Transverse colon (tissue), 4 donors: ENCODE results near the gene SLC35B2. TPM values are rescaled to one million over a fixed set of nuclear protein-coding genes. Genes with fewer than 3 reads are reported as not detected.

ENCODE experiments used
- DNase-seq: peaks from one replicate; pipeline ENCODE4 v3.0.0-alpha.2; 2019
- H3K27ac ChIP-seq, 4 donors: fragments of 200-600 bp; sonication (generic); 2 replicates each; pipeline ENCODE4 v1.5.1; 2016 to 2018; ENCODE audit warnings: inconsistent platforms in 4 of 4
- H3K27me3 ChIP-seq: fragments of 200-600 bp; sonication (generic); 2 replicates; pipeline ENCODE4 v1.5.1; 2017; ENCODE audit warnings: inconsistent platforms
- H3K36me3 ChIP-seq, 4 donors: fragments of 200-600 bp; sonication (generic); 2 replicates each; pipeline ENCODE4 v1.5.1; 2017 to 2019; ENCODE audit warnings: inconsistent platforms in 4 of 4
- H3K4me1 ChIP-seq, 4 donors: fragments of 200-600 bp; sonication (generic); 2 replicates each; pipeline ENCODE4 v1.5.1; 2017 to 2020; ENCODE audit warnings: inconsistent platforms in 4 of 4
- H3K4me3 ChIP-seq, 4 donors: fragments of 200-600 bp; sonication (generic); 1 replicate in 1 of 4; 2 replicates in 3 of 4; pipeline versions ENCODE4 v1.5.1 to v1.6.1; 2017 to 2019; ENCODE audit warnings: inconsistent platforms in 4 of 4
- H3K9me3 ChIP-seq, 2 donors: fragments of 200-600 bp; sonication (generic); 2 replicates each; pipeline ENCODE4 v1.5.1; 2017 to 2019; ENCODE audit warnings: inconsistent platforms in 2 of 2
- CTCF ChIP-seq, 5 experiments: fragments of 200-600 bp in 3 of 5; fragments of 450-650 bp in 2 of 5; sonication (generic) in 3 of 5; IDR thresholded peaks; 1 replicate in 2 of 5; 2 replicates in 3 of 5; pipeline ENCODE4 v1.5.1; 2016 to 2017; ENCODE audit warnings: antibody characterized with exemption in 5 of 5, inconsistent platforms in 3 of 5, mild to moderate bottlenecking in 2 of 5, moderate library complexity in 1 of 5
- EP300 ChIP-seq: sonication (generic); formaldehyde crosslinking; IDR thresholded peaks from one replicate; pipeline ENCODE4 v1.6.1; 2017; ENCODE audit warnings: antibody characterized with exemption, low read depth
- POLR2A ChIP-seq: fragments of 450-650 bp; IDR thresholded peaks from one replicate; pipeline ENCODE4 v1.6.1; 2016; ENCODE audit warnings: antibody characterized with exemption, mild to moderate bottlenecking, moderate library complexity
- POLR2AphosphoS5 ChIP-seq, 3 donors: sonication (generic); formaldehyde crosslinking; IDR thresholded peaks; one replicate each; pipeline ENCODE4 v1.6.1; 2016; ENCODE audit warnings: antibody characterized with exemption in 3 of 3
- WGBS, 2 donors: methylation state at CpG; one replicate each; pipeline ENCODE4 v1.1.5; 2018; ENCODE audit warnings: low coverage in 1 of 2; 5-methylcytosine and 5-hydroxymethylcytosine counted together
- in situ Hi-C, 4 donors: fragments of 200-750 bp; cut with MboI; loops; one replicate each; pipeline versions ENCODE4 v1.15.0 to v1.15.1; 2017; ENCODE audit warnings: low sequenced_read_pairs in 3 of 4, low pct_ligation_motif_present in 1 of 4, low pct_unique_long_range_greater_than_20kb in 1 of 4
- intact Hi-C: fragments of 100-400 bp; cut with DNase I; formaldehyde crosslinking; loops from one replicate; pipeline ENCODE4 v1.15.1; 2023; ENCODE audit warnings: low total_unique reads
- total RNA-seq, 4 donors: library from RNA; depleted of rRNA; stranded (reverse); fragments of >200 nt; gene quantifications; one replicate each; pipeline ENCODE4 v1.1.0, GENCODE V29; 2016

Gene SLC35B2
- total RNA-seq, 4 donors from 2014 or later: 9.0 to 36.4 (median 22.5) TPM

GRCh38 chr6:44256775-44257024, 628 bp downstream of the SLC35B2 start:
- Histone ChIP-seq H3K36me3 (peaks cover 0 to 35% (median 17%) of the 10 kb centered on the region in 4 donors), H3K4me1 (peaks cover 12 to 19% (median 17%) of the 10 kb centered on the region in 4 donors), H3K9me3 (no peaks in the 10 kb centered on the region), H3K27me3 (no peaks in the 10 kb centered on the region), H3K4me3 (peak overlapping the region; percentile 65 to 76 (median 73)), H3K27ac (peak overlapping the region; percentile 85 to 94 (median 91))
- TF ChIP-seq POLR2A (no peak), EP300 (no peak), POLR2AphosphoS5 (IDR thresholded peaks at IDR 0.05) (no peak), CTCF (IDR thresholded peaks at IDR 0.05) (no peak)
- intact Hi-C loops (no loop called here), in situ Hi-C loops (no loop called here)
- no peak for DNase-seq
- WGBS, 2 donors: 1% methylated on average over 12 of the region's 12 CpGs; no CpG with 5 or more reads in 1 of the 2 donors

GRCh38 chr6:44255871-44256774, 1.2 kb downstream of the SLC35B2 start:
- Histone ChIP-seq H3K4me1 (peaks cover 12 to 19% (median 17%) of the 10 kb centered on the region in 4 donors), H3K9me3 (no peaks in the 10 kb centered on the region), H3K36me3 (peaks cover 0 to 41% (median 20%) of the 10 kb centered on the region in 4 donors), H3K27me3 (no peaks in the 10 kb centered on the region), H3K27ac (peak overlapping the region; percentile 85 to 94 (median 91)), H3K4me3 (peak overlapping the region; percentile 65 to 76 (median 73))
- DNase-seq: peak; percentile 38
- TF ChIP-seq POLR2A (no peak), POLR2AphosphoS5 (IDR thresholded peaks at IDR 0.05) (no peak), EP300 (no peak), CTCF (IDR thresholded peaks at IDR 0.05) (no peak)
- intact Hi-C loops (no loop called here), in situ Hi-C loops (no loop called here)
- WGBS, 2 donors: 14 to 20% methylated on average over 5 to 15 of the region's 15 CpGs

GRCh38 chr6:44255105-44255808, 2.1 kb downstream of the SLC35B2 start:
- TF ChIP-seq EP300 (no peak), POLR2AphosphoS5 (IDR thresholded peaks at IDR 0.05) (no peak), CTCF (IDR thresholded peaks at IDR 0.05) (no peak), POLR2A (no peak)
- Histone ChIP-seq H3K27ac (no peak overlapping the region), H3K4me3 (no peak overlapping the region), H3K9me3 (no peaks in the 10 kb centered on the region), H3K4me1 (peaks cover 12 to 19% (median 17%) of the 10 kb centered on the region in 4 donors), H3K27me3 (no peaks in the 10 kb centered on the region), H3K36me3 (peaks cover 0 to 48% (median 25%) of the 10 kb centered on the region in 4 donors)
- intact Hi-C loops (no loop called here), in situ Hi-C loops (no loop called here)
- WGBS, 2 donors: 75 to 80% methylated on average over 2 to 16 of the region's 16 CpGs
- DNase-seq: no peak
